22Rv1 (cell line): ENCODE results near the gene EMC10.
"Not testable (repeated sequence)": the region's sequence is repeated elsewhere in the genome, so short reads cannot be mapped to it uniquely, and the experiment has no call there.

Experiments used
- ZFX ChIP-seq: fragments of 450-650 bp; IDR thresholded peaks from 2 replicates; pipeline ENCODE4 v1.6.1; 2017; ENCODE audit warnings: antibody characterized with exemption, borderline replicate concordance
- TF ChIP-seq, protein P1 (sequence below): fragments of 450-650 bp; IDR thresholded peaks from 2 replicates; pipeline ENCODE4 v1.5.1; 2017; ENCODE audit warnings: mild to moderate bottlenecking

DNA sequence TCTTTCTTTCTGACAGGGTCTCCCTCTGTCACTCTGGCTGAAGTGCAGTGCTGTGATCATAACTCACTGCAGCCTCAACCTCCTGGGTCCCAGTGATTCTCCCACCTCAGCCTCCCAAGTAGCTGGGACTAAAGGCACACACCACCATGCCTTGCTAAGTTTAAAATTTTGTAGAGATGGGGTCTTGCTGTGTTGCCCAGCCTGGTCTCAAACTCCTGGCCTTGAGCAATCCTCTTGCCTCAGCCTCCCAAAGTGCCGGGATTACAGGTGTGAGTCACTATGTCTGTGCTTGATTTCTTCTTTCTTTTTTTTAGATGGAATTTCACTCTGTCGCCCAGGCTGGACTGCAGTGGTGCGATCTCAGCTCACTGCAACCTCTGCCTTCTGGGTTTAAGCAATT lies 51.7 kb downstream of the EMC10 start:
- TF ChIP-seq, protein P1, sequence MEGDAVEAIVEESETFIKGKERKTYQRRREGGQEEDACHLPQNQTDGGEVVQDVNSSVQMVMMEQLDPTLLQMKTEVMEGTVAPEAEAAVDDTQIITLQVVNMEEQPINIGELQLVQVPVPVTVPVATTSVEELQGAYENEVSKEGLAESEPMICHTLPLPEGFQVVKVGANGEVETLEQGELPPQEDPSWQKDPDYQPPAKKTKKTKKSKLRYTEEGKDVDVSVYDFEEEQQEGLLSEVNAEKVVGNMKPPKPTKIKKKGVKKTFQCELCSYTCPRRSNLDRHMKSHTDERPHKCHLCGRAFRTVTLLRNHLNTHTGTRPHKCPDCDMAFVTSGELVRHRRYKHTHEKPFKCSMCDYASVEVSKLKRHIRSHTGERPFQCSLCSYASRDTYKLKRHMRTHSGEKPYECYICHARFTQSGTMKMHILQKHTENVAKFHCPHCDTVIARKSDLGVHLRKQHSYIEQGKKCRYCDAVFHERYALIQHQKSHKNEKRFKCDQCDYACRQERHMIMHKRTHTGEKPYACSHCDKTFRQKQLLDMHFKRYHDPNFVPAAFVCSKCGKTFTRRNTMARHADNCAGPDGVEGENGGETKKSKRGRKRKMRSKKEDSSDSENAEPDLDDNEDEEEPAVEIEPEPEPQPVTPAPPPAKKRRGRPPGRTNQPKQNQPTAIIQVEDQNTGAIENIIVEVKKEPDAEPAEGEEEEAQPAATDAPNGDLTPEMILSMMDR, result not testable (repeated sequence)
- not testable (repeated sequence) for TF ChIP-seq ZFX
